GM18499 (cell line): Measurements from ENCODE around the gene SCAI.
"Not testable (repeated sequence)": the region's sequence is repeated elsewhere in the genome, so short reads cannot be mapped to it uniquely, and the experiment has no call there.

Experiments used
- ATAC-seq: cut with Tn5 transposase; IDR thresholded peaks from one replicate; pipeline ENCODE4 v1.9.1; 2021; ENCODE audit warnings: moderate number of reproducible peaks; ENCODE audit not compliant: insufficient read depth, unreplicated experiment

SCAI gene

GRCh38 chr9:125043631-125044030 lies 99.7 kb downstream of the SCAI start:
- ATAC-seq, result no peak

- ATAC-seq, result no peak
Measured at GRCh38 chr9:125043148-125043547, 100.2 kb downstream of the SCAI start.

- ATAC-seq, result no peak
Measured at GRCh38 chr9:125038166-125038565, 105.2 kb downstream of the SCAI start.

- ATAC-seq, result no peak
Measured at GRCh38 chr9:125028041-125028440, 115.3 kb downstream of the SCAI start.

- ATAC-seq, result no peak
Measured at GRCh38 chr9:125024917-125025316, 118.4 kb downstream of the SCAI start.

GRCh38 chr9:125021069-125021468 lies 122.3 kb downstream of the SCAI start:
- no peak for ATAC-seq

- not testable (repeated sequence) for ATAC-seq
Measured at GRCh38 chr9:125015655-125016054, 127.7 kb downstream of the SCAI start.

GRCh38 chr9:125012013-125012412 lies 131.3 kb downstream of the SCAI start:
- not testable (repeated sequence) for ATAC-seq

GRCh38 chr9:125008599-125008998 lies 134.7 kb downstream of the SCAI start:
- no peak for ATAC-seq

GRCh38 chr9:125003332-125003731 lies 140.0 kb downstream of the SCAI start:
- ATAC-seq, result no peak

GRCh38 chr9:124983698-124984097 lies 159.6 kb downstream of the SCAI start:
- ATAC-seq, result no peak

- ATAC-seq, result no peak
Measured at GRCh38 chr9:124980431-124980830, 162.9 kb downstream of the SCAI start.

GRCh38 chr9:124975131-124975530 lies 168.2 kb downstream of the SCAI start:
- ATAC-seq, result no peak

- no peak for ATAC-seq
Measured at GRCh38 chr9:124973807-124974206, 169.5 kb downstream of the SCAI start.

- no peak for ATAC-seq
Measured at GRCh38 chr9:124972241-124972770, 171.0 kb downstream of the SCAI start.

GRCh38 chr9:124969401-124969800 lies 173.9 kb downstream of the SCAI start:
- no peak for ATAC-seq

- no peak for ATAC-seq
Measured at GRCh38 chr9:124968238-124968637, 175.1 kb downstream of the SCAI start.

- not testable (repeated sequence) for ATAC-seq
Measured at GRCh38 chr9:124965775-124966568, 177.4 kb downstream of the SCAI start.

GRCh38 chr9:124964604-124965003 lies 178.7 kb downstream of the SCAI start:
- ATAC-seq, result no peak

GRCh38 chr9:124964056-124964455 lies 179.3 kb downstream of the SCAI start:
- no peak for ATAC-seq

- no peak for ATAC-seq
Measured at GRCh38 chr9:124960409-124960752, 182.9 kb downstream of the SCAI start.
